HL-60 (cell line): Measurements from ENCODE around the gene SMIM7.

Experiments
- DNase-seq, 2 experiments: peaks; one replicate each; pipeline ENCODE4 v3.0.0-alpha.2; 2010 to 2020; ENCODE audit warnings: low read depth in 1 of 2, low spot score in 1 of 2
- H3K27ac ChIP-seq: fragments of 250-450 bp; sonication (Bioruptor Pico); replicated peaks from 2 replicates; pipeline ENCODE4 v1.5.1; 2020; ENCODE audit warnings: mild to moderate bottlenecking, moderate library complexity
- H3K27me3 ChIP-seq: fragments of 250-450 bp; sonication (Bioruptor Pico); 2 replicates; pipeline ENCODE4 v1.5.1; 2021; ENCODE audit warnings: mild to moderate bottlenecking, moderate library complexity; ENCODE audit not compliant: insufficient read depth, poor library complexity, severe bottlenecking
- H3K4me3 ChIP-seq: replicated peaks from 2 replicates; pipeline ENCODE4 v1.5.1; 2011; ENCODE audit warnings: mild to moderate bottlenecking, control low read depth, low read length; ENCODE audit not compliant: insufficient read depth
- GABPA ChIP-seq: IDR thresholded peaks from 2 replicates; pipeline ENCODE4 v1.6.1; 2012; ENCODE audit warnings: low read depth
- POLR2AphosphoS5 ChIP-seq: IDR thresholded peaks from 2 replicates; pipeline ENCODE4 v1.6.1; 2012; ENCODE audit warnings: low read depth
- REST ChIP-seq: IDR thresholded peaks from 2 replicates; pipeline ENCODE4 v1.6.1; 2012; ENCODE audit warnings: low read depth; ENCODE audit not compliant: insufficient replicate concordance
- SPI1 ChIP-seq: IDR thresholded peaks from 2 replicates; pipeline ENCODE4 v1.6.1; 2012; ENCODE audit warnings: low read depth, mild to moderate bottlenecking, borderline replicate concordance
- TF ChIP-seq, protein P1 (sequence below): IDR thresholded peaks from one replicate; pipeline ENCODE4 v1.5.1; 2011; ENCODE audit warnings: low read length, control low read depth, inconsistent platforms; ENCODE audit not compliant: insufficient read depth

Gene SMIM7

DNA sequence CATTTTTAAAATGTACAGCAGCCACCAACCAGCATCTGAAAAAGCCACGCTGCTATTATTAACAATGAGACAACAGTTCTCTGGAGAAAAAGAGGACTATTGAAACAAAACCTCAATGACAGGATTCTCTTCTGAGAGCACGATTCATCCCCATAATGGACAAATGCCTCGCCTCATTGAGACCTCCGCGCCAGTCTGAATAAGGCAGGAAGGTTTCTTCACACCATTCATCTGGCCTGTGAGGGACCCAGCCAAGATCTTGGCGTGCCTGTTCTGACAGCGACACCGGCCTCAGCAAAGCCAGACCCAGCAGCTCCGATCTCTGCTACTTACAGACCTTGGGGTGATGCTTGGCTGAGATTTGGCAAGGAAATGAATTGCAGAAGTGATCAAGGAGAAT, 14.8 kb downstream of the SMIM7 start:
- TF ChIP-seq REST: no peak
- Histone ChIP-seq H3K4me3 (no peak overlapping the region), H3K27me3 (no peaks in the 10 kb centered on the region), H3K27ac (no peak overlapping the region)
- DNase-seq: no peak

DNA sequence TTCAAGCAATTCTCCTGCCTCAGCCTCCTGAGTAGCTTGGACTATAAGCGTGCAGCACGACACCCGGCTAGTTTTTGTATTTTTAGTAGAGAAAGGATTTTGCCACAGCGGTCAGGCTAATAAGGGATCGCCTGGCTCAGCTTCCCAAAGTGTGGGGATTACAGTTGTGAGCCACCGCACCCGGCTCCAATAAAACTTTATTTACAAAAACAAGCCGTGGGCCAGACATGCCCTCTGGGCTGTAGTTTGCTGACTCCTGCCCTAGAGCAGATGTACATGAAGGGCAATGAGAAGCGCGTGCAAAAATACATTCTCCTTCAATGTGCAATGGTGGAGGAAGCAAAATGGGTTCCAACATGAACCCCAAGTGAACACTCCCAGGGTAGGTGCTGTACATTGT, 18.2 kb downstream of the SMIM7 start:
- no peak for TF ChIP-seq SPI1
- no peak for TF ChIP-seq REST
- no peak for TF ChIP-seq POLR2AphosphoS5
- TF ChIP-seq, protein P1, sequence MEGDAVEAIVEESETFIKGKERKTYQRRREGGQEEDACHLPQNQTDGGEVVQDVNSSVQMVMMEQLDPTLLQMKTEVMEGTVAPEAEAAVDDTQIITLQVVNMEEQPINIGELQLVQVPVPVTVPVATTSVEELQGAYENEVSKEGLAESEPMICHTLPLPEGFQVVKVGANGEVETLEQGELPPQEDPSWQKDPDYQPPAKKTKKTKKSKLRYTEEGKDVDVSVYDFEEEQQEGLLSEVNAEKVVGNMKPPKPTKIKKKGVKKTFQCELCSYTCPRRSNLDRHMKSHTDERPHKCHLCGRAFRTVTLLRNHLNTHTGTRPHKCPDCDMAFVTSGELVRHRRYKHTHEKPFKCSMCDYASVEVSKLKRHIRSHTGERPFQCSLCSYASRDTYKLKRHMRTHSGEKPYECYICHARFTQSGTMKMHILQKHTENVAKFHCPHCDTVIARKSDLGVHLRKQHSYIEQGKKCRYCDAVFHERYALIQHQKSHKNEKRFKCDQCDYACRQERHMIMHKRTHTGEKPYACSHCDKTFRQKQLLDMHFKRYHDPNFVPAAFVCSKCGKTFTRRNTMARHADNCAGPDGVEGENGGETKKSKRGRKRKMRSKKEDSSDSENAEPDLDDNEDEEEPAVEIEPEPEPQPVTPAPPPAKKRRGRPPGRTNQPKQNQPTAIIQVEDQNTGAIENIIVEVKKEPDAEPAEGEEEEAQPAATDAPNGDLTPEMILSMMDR: no peak
- no peak for TF ChIP-seq GABPA
- Histone ChIP-seq H3K4me3 (no peak overlapping the region), H3K27ac (no peak overlapping the region), H3K27me3 (no peaks in the 10 kb centered on the region)
- no peak for DNase-seq

DNA sequence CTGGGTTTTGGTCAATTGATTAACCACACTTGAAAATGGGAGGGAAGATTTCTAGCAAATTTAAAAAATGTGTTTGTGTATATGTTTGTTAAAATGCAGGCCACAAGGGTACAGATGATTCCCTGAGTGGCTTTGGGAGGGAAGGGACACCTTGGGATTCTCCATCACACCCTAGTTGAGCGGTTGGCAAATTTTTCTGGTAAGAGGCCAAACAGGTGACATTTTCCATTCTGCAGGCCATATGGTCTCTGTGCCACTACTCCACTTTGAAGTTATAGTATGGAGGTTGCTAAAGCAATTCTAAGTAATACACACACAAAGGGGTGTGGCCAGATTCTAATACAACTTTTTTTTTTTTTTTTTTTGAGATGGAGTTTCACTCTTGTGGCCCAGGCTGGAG, 19.0 kb downstream of the SMIM7 start:
- no peak for DNase-seq
- no peak for TF ChIP-seq SPI1
- TF ChIP-seq, protein P1: no peak
- TF ChIP-seq POLR2AphosphoS5: no peak
- TF ChIP-seq GABPA: no peak
- no peak for TF ChIP-seq REST
- Histone ChIP-seq H3K27ac (no peak overlapping the region), H3K4me3 (no peak overlapping the region), H3K27me3 (no peaks in the 10 kb centered on the region)

DNA sequence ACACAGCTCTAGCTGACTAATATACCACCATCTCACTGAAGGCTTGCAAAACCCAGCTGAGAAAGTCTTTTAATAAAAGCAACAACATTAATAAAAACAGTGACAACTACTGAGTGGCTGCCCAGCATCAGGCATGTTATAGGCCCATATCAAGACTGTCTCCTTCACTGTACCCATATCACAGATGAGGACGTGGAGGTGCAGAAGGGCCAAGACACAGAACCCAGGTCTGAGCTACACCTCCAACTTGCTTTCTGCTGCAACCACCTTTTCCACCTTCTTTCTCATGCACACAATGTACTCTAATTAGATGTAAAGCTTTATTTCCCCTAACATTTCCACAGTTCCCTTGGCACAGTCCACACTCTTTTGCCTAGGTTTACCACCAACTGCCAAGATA, 21.3 kb downstream of the SMIM7 start:
- Histone ChIP-seq H3K4me3 (no peak overlapping the region), H3K27ac (no peak overlapping the region), H3K27me3 (no peaks in the 10 kb centered on the region)
- DNase-seq: no peak
- TF ChIP-seq GABPA (no peak), POLR2AphosphoS5 (no peak), REST (no peak), SPI1 (no peak)
- TF ChIP-seq, protein P1: no peak
